Fibroblast of skin of scalp (primary cell): Measurements from ENCODE around the gene USP48. TPM values are rescaled to one million over a fixed set of nuclear protein-coding genes. Genes with fewer than 3 reads are reported as not detected.
"Not testable (repeated sequence)": the region's sequence is repeated elsewhere in the genome, so short reads cannot be mapped to it uniquely, and the experiment has no call there.

Experiments
- DNase-seq: peaks from one replicate; pipeline ENCODE4 v3.0.0-alpha.2; 2013
- polyA plus RNA-seq, 2 experiments: library from polyadenylated mRNA; unstranded; fragments of 120-200 nt; gene quantifications; one replicate each; pipeline ENCODE4 v1.2.1, GENCODE V29; 2013; ENCODE audit not compliant: insufficient read length in 2 of 2

The USP48 gene, protein sequence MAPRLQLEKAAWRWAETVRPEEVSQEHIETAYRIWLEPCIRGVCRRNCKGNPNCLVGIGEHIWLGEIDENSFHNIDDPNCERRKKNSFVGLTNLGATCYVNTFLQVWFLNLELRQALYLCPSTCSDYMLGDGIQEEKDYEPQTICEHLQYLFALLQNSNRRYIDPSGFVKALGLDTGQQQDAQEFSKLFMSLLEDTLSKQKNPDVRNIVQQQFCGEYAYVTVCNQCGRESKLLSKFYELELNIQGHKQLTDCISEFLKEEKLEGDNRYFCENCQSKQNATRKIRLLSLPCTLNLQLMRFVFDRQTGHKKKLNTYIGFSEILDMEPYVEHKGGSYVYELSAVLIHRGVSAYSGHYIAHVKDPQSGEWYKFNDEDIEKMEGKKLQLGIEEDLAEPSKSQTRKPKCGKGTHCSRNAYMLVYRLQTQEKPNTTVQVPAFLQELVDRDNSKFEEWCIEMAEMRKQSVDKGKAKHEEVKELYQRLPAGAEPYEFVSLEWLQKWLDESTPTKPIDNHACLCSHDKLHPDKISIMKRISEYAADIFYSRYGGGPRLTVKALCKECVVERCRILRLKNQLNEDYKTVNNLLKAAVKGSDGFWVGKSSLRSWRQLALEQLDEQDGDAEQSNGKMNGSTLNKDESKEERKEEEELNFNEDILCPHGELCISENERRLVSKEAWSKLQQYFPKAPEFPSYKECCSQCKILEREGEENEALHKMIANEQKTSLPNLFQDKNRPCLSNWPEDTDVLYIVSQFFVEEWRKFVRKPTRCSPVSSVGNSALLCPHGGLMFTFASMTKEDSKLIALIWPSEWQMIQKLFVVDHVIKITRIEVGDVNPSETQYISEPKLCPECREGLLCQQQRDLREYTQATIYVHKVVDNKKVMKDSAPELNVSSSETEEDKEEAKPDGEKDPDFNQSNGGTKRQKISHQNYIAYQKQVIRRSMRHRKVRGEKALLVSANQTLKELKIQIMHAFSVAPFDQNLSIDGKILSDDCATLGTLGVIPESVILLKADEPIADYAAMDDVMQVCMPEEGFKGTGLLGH
- 50.3 TPM for polyA plus RNA-seq (2013, experiment 1 of 2; ENCODE audit: insufficient read length)
- polyA plus RNA-seq (2013, experiment 2 of 2; ENCODE audit: insufficient read length), result 53.2 TPM

DNA sequence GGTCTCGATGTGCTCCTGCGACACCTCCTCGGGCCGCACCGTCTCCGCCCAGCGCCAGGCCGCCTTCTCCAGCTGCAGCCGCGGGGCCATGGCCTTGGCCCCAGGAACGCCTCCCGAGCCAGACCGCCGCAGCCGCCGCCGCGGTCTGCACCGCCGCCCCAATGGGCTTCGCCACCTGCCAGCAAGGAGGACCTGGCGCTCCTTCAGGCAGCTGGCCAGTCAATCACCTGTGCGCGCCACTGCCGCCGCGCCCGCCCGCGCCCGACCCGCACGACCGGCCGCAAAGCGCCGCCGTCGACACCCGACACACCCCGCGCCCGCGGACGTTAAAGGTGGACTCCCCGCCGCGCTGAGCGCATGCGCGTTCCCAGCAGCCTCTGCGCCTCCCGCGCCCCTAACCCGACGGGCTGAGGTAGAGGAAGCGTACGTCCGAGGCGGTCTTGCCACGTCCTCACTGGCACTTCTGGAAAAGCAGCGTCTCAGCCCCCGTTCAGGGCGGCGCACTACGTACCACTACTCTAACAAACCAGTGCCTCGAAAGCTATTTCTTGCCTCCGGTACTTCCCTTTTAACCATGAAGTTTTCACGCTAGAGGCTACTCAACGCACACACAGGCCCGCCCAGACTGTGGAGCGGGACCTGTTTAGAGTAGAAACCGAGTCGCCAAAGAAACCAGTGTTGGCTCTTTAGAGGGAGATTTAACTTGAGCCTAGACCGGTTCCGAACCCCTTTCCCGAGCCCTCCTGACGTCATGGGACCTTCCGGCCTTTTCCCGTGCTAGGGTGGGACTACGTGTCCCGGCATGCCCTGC is at the start of gene USP48:
USP48 (minus strand) TSS at position 282 of the 811 bp plus-strand sequence; CDS start at position 90, 192 bp downstream.
- DNase-seq, result peak; percentile 98

DNA sequence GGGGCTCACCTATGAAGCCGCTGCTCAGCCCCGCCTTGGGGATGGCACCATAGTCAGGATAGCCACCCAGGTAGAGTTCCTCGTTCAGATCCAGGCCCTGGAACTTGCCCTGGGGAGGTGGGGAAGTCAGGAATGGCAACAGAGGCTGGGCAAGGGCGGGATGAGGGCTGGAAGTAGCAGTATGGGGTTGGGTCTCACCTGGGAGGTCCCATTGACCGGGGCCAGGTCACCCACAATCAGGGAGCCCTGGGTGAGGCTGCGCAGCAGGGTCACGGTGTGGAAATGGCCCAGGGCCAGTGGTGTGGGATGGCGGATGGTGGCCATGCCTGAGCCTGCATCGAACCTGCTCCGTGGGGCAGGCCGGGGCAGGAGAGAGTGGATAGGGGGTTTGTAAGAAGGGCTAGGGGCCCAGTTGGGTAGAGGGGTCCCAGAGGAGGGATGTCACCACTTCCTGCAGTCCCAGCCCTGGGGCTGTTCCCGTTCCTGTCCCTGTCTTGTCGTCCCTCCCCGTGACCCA is 48.6 kb upstream of the USP48 start:
- no peak for DNase-seq

DNA sequence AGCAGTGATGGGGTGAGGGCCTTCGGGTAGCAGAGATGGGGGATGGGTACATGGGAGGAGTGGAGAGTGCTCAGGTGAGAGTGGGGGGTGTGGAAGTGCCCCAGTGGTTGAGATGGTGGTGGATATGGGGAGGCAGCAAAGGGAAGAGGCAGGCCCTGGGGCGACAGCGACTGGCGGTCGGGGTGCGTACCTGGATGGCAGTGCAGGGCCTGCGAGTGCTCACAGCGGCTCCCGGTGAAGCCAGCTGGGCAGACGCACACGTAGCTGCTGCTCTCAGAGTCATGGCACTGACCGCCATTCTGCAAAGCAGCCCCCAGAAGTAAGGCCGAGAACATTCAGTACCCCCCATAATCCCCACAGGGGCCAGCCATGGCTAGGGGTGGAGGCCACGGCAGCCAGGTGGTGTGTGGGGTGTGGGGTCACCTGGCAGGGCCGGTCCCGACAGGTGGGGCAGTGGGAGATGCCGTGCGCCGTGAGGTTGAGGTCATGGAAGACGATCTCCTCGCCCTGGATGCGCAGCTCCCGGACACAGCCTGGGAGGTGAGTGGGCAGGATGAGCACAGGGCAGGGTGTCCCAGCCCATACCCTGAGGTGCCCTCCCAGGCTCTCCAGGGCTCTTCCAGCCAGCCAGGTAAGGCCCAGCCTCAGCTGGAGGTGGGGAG is 48.0 kb upstream of the USP48 start:
- no peak for DNase-seq

DNA sequence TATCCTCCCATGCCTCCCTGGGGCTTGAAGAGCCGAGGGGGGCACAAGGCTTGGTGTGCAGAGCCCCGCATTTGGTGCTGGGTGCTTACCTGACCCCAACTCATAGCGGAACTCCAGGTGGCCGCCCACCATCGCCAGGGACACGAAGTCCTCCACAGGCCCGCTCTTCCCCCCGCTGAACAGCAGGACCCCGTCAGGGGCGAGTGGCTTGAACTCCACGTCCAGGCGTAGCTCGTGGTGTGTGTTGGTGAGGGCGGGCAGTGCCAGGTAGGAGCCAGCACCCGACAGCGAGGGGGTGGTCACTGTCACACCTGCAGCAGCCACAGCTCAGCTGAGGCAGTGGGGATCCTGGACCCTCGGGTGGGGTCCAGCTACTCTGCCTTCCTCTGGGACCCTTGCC is 46.3 kb upstream of the USP48 start:
- no peak for DNase-seq

DNA sequence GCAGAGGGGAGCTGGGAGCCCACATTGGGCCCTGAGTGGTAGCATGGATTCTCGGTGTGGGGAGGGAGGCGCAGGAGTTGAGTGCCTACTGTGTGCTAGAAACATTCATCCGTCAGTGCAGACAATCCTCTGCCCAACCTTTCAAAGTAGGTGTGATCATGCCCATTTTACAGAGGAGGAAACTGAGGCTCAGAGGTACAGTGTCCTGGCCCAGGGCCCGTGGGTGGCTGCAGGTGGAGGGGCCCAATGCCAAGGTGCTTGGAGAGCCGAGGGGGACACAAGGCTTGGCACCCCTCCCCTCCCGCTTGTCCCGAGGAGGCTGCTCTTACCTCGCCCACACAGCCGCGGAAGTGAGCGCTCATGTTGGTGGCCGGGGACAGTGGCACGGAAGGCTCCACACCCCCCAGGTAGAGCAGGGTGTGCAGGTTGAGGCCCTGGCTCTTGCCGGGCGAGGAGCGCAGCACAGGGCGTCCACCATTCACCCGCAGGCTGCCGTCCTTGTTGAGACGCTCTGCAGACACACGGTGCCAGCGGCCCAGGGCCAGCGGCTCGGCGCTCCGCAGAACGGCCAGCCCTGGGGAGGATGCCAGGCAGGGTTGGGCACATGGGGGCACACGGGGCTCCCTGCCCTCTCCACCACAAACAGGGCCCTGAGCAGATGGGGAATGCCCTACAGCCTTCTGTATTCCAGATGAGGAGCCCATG is 45.7 kb upstream of the USP48 start:
- DNase-seq, result no peak

DNA sequence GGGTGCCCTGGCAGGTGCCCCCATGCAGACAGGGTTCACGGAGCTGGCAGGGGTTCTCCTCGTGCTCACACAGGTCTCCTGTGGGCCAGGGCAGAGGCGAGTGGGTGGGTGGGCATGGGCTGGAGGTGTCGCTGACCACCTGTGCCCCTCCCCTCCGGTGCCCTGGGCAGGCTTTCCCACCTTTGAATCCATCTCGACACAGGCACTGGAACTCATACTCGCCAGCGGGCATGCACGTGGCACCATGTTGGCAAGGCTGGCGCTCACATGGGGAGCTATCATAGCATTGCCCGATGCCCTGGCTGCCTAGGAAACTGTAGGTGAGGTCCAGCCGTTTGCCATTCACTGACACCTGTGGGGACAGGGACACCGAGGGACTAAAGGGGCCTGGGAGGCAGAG is 45.1 kb upstream of the USP48 start:
- no peak for DNase-seq

DNA sequence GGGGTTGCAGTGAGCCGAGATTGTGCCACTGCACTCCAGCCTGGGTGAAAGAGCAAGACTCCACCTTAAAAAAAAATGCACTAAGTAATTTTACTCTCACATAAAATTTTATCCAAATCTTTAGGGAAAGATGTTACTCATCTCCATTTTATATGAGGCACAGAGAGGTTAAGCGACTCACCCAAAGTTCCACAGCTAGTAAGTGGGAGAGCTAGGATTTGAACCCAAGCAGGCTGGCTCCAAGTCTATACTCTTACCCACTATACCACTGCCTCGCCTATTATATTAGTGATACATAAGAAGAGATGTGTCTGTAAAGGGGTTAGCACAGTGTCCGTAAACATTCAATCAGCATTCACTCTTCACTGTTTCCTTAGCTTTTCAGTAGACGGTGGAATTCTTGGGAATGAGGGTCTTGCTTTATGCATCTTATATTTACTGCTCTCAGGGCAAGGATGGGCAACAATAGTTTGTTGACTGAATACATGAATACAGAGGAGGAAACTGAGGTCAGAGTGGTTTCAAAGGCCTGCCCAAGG is 44.3 kb upstream of the USP48 start:
- DNase-seq, result no peak

DNA sequence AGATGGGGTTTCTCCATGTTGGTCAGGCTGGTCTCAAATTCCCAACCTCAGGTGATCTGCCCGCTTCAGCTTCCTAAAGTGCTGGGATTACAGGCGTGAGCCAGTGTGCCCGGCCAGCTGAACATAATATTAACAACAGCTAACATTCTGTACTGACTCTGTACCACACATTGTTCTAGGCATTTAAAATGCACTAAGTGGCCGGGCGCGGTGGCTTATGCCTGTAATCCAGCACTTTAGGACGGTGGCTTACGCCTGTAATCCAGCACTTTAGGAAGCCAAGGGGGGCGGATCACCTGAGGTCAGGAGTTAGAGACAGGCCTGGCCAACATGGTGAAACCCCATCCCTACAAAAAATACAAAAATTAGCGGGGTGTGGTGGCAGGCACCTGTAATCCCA is 43.7 kb upstream of the USP48 start:
- not testable (repeated sequence) for DNase-seq

DNA sequence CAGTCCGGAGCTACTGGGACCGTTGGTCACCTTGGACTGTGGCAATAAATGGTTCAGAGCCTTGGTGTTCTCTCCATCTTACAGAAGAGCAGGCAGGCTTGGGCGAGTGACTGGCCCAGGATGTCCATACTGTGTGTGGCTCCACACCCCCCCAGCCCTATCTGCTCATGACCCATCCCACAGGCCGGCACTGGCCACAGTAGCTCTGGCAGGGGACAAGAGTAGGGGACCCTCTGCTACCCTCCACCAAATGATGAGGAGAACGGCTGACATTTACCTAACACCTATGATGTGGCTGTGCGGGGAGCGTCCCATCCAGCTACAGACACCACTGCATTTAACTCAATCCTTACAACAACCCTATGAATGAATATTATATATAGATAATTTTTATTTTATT is 42.4 kb upstream of the USP48 start:
- DNase-seq, result no peak

DNA sequence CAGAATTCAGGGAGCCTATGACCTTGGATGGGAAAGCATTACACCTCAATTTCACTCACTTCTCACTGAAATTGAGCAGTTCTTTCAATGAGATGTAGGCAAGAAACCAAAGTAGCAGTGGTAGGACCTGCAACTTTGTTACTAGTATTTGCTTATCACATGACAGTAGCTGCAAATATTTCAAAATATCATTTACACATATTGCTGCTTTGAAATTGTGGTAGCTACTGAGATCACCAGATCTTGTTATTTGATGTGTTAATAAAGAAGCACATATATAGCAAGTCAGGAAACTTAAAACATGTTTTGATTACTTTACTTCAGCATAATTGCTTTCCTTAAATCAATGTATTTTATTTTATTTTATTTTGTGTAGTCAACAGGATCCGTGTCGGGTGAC is 42.0 kb upstream of the USP48 start:
- no peak for DNase-seq

DNA sequence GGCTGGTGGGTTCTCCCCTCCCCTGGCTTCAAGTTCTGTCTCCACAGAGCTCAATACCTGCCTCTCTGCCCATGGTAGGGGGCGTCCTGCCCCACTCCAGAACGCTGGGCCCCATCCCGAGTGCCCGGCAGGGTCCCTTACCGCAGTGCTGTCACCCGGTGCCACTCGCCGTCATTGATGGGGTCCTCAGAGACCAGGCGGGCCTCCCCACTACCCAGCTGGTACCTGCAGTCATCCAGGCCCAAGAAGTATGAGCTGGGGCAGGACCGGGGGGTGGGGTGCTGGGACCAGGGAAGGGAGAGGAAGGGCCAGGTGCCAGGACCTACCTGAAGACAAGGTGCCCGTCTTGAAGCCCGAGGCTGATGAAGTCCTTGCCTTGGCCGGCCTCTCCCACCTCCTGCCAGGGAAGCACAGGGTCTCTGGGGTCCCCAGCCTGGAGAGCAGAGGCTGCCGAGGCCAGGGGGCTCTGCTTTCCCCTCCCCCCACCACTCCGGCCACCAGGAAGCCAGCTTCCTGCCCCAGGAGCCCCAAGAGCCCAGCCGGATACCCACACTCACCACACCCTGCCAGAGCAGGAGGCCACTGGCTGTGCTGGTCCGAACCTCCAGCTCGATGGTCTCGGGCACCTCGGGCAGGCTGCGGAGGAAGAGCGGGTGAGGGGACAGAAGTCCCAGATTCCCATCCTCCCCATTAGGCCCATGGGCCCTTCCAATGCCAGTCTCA is 41.2 kb upstream of the USP48 start:
- DNase-seq, result no peak

DNA sequence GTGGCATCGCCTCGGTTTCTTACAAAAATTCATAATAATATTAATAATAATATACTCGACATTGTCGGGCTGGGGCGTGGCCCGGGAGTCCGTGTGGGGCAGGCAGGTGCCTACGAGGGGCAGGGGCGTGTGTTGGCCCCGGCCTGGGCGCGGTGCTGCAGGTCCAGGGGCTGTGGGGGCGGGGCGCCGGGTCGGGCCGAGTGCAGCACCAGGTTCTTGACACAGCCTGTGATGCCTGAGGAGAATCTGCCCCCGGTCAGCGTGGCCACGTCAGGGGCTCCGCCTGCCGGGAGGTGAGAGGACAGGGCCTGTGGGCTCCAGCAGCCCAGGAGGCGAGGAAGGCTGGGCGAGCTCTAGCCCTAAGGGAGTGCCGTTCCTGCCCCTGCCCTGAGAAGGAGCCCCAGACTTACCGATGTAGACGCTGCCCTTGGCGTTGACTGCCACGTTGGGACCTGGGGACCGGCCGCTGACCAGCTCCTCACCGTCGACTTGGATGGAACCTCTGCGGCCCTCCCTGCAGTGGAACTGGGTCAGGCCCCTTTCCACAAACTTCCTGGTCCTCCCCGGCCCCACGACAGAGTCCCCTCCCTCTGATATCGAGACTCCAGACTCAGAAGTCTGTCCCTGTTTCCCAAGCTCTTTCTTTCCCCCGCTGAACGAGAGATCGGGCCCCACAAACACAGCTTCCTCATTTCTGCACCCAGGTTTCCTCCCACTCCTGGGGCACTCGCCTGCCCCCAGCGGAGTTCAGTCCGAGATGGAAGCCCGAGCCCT is 40.4 kb upstream of the USP48 start:
- no peak for DNase-seq

DNA sequence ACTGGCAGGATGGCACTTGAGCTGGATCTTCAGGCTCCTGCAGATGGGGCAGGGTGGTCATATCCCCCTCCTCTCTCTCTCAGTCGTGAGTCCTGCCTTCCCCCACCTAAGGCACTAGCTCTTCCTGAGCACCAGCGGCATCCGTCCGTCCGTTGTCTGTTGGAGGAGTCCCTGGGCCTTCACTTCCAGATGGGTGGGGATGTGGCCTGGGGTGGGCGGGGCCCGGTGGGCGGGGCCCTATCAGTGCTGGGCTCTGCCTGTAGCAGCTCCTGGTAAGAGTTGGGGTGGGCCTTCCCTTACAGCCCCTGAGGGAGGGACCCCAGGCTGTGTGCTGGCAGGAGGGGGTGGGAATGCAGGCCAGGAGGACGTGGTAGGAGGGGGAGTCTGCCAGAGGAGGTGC is 39.4 kb upstream of the USP48 start:
- no peak for DNase-seq

DNA sequence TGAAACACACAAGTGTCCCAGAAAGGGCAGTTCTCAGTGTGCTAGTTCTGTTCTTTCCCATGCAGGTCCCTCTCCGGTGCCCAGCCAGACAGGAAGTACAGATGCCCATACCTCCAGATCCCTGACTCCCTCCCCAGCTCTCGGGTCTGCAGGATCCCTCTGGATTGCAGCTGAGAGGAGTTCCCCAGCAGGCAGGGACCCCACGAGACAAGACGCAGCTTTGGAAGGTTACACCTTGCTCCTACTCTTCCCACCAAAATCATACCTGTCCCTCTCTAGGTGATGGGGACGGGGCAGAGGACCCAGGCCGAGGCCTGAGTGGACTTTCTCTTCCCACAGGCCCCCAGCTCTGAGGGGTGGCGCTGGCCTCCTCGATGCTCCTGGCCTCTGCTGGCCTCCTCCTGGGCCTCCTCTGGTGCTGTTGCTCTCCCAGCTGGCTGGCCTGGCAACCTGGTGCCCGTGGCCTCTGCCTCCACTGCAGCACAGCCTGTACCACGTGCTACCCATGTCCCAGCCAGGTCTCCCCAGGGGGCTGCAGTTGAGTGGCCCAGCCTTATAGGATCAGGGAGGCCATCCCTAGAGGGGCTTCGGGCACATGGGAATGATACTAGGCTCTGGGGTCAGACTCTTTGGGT is 38.6 kb upstream of the USP48 start:
- DNase-seq, result no peak

DNA sequence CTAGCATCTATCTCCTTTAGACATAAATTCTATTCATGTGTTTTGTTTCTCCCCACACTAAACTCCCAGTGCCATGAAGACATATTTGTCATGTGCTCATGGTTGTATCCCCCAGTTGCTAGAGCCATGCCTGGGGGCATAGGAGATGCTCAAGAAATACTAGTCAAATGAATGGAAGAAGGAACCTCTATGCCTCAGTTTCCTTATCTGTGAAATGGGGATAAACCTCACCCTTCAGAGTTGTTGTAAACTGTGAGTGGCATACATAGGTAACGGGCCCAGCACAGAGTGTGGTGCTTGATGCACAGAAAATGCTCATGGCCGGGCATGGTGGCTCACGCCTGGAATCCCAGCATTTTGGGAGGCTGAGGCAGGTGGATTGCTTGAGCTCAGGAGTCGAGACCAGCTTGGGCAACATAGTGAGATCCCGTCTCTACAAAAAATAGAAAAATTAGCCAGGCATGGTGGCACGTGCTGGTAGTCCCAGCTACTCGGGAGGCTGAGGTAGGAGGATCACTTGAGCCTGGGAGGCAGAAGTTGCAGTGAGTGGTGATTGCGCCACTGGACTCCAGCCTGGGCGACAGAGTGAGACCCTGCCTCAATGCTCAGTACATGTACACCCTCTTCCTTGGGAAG is 37.8 kb upstream of the USP48 start:
- DNase-seq, result no peak

DNA sequence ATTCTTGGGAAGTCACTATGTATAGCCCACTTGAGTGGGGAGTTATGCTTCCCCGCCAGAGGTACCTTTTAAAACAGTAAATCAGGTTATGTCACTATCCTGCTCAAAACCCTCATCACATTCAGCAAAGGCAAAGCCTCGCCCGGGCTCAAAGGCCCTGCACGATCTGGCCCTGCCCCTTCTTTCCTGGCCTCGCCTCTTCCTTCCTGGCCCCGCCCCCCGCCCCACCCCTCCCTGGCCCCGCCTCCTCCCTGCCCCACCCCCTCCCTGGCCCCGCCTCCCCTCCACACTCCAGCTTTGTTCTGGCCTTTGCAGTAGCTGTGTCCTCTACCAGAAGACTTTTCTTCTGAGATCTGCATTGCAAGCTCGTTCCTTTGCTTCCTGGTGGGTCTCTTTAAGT is 35.7 kb upstream of the USP48 start:
- DNase-seq, result peak; percentile 44

DNA sequence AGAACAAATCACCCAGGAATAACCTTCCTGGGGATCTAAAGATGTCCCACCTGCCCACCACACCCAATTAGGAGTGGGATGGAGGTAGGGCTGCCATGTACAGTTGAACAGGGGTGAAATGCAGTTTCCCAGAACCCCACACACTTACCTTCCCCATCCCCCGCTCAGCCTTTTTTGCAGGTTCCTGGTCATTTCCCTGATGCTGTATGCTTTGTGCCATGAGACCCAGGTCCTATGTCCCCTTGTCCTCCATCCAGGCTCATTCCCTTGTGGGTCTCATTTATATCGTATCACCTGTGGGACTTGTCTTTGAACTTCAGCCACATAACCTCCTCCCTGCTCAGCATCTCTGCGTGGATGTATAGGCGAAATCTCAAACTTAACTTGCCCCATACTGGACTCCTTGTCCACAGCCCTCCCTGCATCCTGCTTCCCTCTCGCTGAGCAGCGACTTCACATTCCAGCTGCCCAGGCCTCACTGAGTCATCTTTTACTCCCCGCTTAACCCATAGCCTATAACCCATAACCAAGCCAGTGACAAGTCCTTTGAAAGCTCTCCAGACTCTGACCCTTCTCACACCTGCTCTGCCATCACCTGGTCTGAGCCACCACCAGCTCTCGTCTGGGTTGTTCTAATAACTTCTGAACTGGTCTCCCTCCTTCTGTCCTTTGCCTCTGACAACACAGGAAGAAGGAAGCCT is 33.8 kb upstream of the USP48 start:
- peak; percentile 62 for DNase-seq
